Esophagus squamous epithelium (tissue), 4 donors: Measurements from ENCODE around the gene CGB3.

Experiments
- CTCF ChIP-seq, 6 experiments: fragments of 450-650 bp in 4 of 6; fragments of 200-600 bp in 2 of 6; sonication (generic) in 2 of 6; IDR thresholded peaks; one replicate each; pipeline ENCODE4 v1.5.1; 2016 to 2019; ENCODE audit warnings: antibody characterized with exemption in 6 of 6, mild to moderate bottlenecking in 4 of 6, moderate library complexity in 4 of 6
- POLR2A ChIP-seq, 4 donors: fragments of 450-650 bp; IDR thresholded peaks; one replicate each; pipeline ENCODE4 v1.6.1; 2017; ENCODE audit warnings: antibody characterized with exemption in 4 of 4, mild to moderate bottlenecking in 4 of 4, moderate library complexity in 3 of 4

DNA sequence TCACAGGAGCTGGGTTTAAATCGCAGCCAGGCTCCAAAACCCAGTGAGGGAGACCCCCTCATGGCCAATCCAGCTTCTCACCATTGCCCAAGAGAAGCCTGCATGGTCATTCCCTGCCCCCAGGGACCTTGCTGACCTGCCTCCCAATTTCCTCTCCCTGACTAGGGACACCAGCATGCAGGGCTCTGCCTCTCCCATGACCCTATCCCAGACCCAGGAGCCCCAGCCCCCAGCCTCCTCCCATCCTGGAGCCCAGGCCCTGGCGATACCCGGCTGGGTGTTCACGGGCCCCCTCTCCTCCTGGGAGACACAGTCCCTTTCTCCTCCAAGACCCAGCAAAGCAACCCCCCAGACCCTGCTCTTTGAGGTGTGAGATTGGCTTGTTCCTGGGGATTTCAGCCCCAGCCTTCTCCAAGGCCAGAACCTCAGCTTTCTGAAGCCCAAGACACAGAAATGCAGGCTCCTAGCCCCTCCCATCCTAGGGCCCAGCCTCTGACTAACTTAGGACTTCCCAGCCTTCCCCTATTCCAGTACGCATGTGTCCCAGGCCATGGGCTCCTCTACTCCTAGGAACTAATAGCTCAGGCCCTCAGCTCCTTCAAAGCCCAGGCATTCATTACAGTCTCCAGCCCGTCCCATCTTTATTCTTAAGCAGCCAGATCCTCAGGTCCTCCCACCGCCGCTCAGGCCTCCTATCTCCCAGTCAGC lies 32.1 kb downstream of the CGB3 start:
- TF ChIP-seq POLR2A (IDR thresholded peaks at IDR 0.05), result peak in 3 of 4 donors; percentile 44 to 70 (median 61)
- peak in 1 of 6 experiments; percentile 9 for TF ChIP-seq CTCF (IDR thresholded peaks at IDR 0.05)
